OCI-LY1 (cell line): ENCODE results near the gene KCNJ4.

ENCODE experiments used
- H2AFZ ChIP-seq: fragments of 200-600 bp; sonication (generic), shearing (Covaris generic); 2 replicates; pipeline ENCODE4 v1.6.0; 2014; ENCODE audit warnings: antibody characterized with exemption, mild to moderate bottlenecking, low read length
- H3F3A ChIP-seq: fragments of 200-600 bp; sonication (generic), shearing (Covaris generic); 2 replicates; pipeline ENCODE4 v1.6.0; 2014; ENCODE audit warnings: mild to moderate bottlenecking, antibody characterized with exemption, low read length, moderate library complexity; ENCODE audit not compliant: insufficient read depth
- H3K27ac ChIP-seq: fragments of 200-600 bp; sonication (generic); 2 replicates; pipeline ENCODE4 v1.5.1; 2014; ENCODE audit warnings: low read length, mixed run types, mild to moderate bottlenecking, low read depth; ENCODE audit not compliant: poor library complexity, severe bottlenecking
- H3K27me3 ChIP-seq: fragments of 200-600 bp; sonication (generic); 2 replicates; pipeline ENCODE4 v1.6.0; 2014; ENCODE audit warnings: antibody characterized with exemption, mild to moderate bottlenecking, low read length, moderate library complexity; ENCODE audit not compliant: insufficient read depth
- H3K36me3 ChIP-seq: fragments of 200-600 bp; sonication (generic); 2 replicates; pipeline ENCODE4 v1.6.1; 2014; ENCODE audit warnings: mild to moderate bottlenecking, antibody characterized with exemption, low read length, moderate library complexity, mixed read lengths; ENCODE audit not compliant: insufficient read depth
- H3K4me1 ChIP-seq: fragments of 200-600 bp; sonication (generic); 2 replicates; pipeline ENCODE4 v1.5.1; 2014; ENCODE audit warnings: mild to moderate bottlenecking, low read length, moderate library complexity; ENCODE audit not compliant: insufficient read depth, severe bottlenecking
- H3K4me2 ChIP-seq: fragments of 200-600 bp; sonication (generic), shearing (Covaris generic); 2 replicates; pipeline ENCODE4 v1.6.1; 2014; ENCODE audit warnings: low read length
- H3K4me3 ChIP-seq: fragments of 200-600 bp; sonication (generic); 2 replicates; pipeline ENCODE4 v1.5.1; 2014; ENCODE audit warnings: low read length, low read depth, mild to moderate bottlenecking, mixed read lengths; ENCODE audit not compliant: poor library complexity, severe bottlenecking
- H3K79me2 ChIP-seq: fragments of 200-600 bp; shearing (Covaris generic); 2 replicates; pipeline ENCODE4 v1.6.1; 2016; ENCODE audit warnings: mixed run types, low read length, mixed read lengths; ENCODE audit not compliant: insufficient read depth
- H3K9ac ChIP-seq: fragments of 200-600 bp; sonication (generic), shearing (Covaris generic); 2 replicates; pipeline ENCODE4 v1.6.1; 2014; ENCODE audit warnings: mild to moderate bottlenecking, low read length, mixed read lengths
- H3K9me2 ChIP-seq: fragments of 200-600 bp; sonication (generic), shearing (Covaris generic); 2 replicates; pipeline ENCODE4 v1.6.1; 2014; ENCODE audit warnings: low read depth, mild to moderate bottlenecking, low read length, mixed read lengths
- H3K9me3 ChIP-seq: fragments of 200-600 bp; shearing (Covaris generic); 2 replicates; pipeline ENCODE4 v1.6.1; 2014; ENCODE audit warnings: low read length, mixed read lengths
- H4K20me1 ChIP-seq: fragments of 200-600 bp; sonication (generic), shearing (Covaris generic); 2 replicates; pipeline ENCODE4 v1.6.0; 2016; ENCODE audit warnings: mild to moderate bottlenecking, low read length; ENCODE audit not compliant: insufficient read depth
- CTCF ChIP-seq: fragments of 200-600 bp; sonication (generic), shearing (Covaris generic); IDR thresholded peaks from 2 replicates; pipeline ENCODE4 v1.5.1; 2017; ENCODE audit warnings: mild to moderate bottlenecking, antibody characterized with exemption, low read length, moderate library complexity, mixed read lengths
- EZH2 ChIP-seq: fragments of 200-600 bp; sonication (generic), shearing (Covaris generic); IDR thresholded peaks from 2 replicates; pipeline ENCODE4 v1.8.0; 2017; ENCODE audit warnings: borderline replicate concordance, mixed run types, mild to moderate bottlenecking, antibody characterized with exemption, low read length, moderate library complexity, mixed read lengths

The KCNJ4 gene

GRCh38 chr22:38426628-38427027 is 28.4 kb downstream of the KCNJ4 start:
- Histone ChIP-seq H3K36me3 (no peaks in the 10 kb centered on the region), H3K9ac (no peak overlapping the region), H3K4me1 (no peaks in the 10 kb centered on the region), H3K27me3 (no peaks in the 10 kb centered on the region), H3K4me2 (no peak overlapping the region), H2AFZ (no peak overlapping the region), H3K4me3 (no peak overlapping the region), H3K9me2 (no peaks in the 10 kb centered on the region), H3K9me3 (no peaks in the 10 kb centered on the region), H4K20me1 (no peaks in the 10 kb centered on the region), H3K27ac (no peak overlapping the region), H3F3A (no peaks in the 10 kb centered on the region), H3K79me2 (no peaks in the 10 kb centered on the region)
- no peak for TF ChIP-seq CTCF
- TF ChIP-seq EZH2 = no peak

- Histone ChIP-seq H3K4me3 (no peak overlapping the region), H3K27me3 (no peaks in the 10 kb centered on the region), H2AFZ (no peak overlapping the region), H3K79me2 (no peaks in the 10 kb centered on the region), H4K20me1 (no peaks in the 10 kb centered on the region), H3K36me3 (no peaks in the 10 kb centered on the region), H3F3A (no peaks in the 10 kb centered on the region), H3K9ac (no peak overlapping the region), H3K4me1 (no peaks in the 10 kb centered on the region), H3K9me3 (no peaks in the 10 kb centered on the region), H3K27ac (no peak overlapping the region), H3K4me2 (no peak overlapping the region), H3K9me2 (no peaks in the 10 kb centered on the region)
- TF ChIP-seq CTCF = no peak
- TF ChIP-seq EZH2 = no peak
Observed at GRCh38 chr22:38424525-38425080, 30.4 kb downstream of the KCNJ4 start.

GRCh38 chr22:38423512-38424503 is 31.2 kb downstream of the KCNJ4 start:
- Histone ChIP-seq H3F3A (no peaks in the 10 kb centered on the region), H3K27me3 (0 out of 2 replicates have a peak, but pooled peaks cover 6% of the 10 kb centered on the region), H3K9ac (no peak overlapping the region), H3K4me1 (no peaks in the 10 kb centered on the region), H2AFZ (no peak overlapping the region), H3K4me3 (no peak overlapping the region), H3K9me3 (no peaks in the 10 kb centered on the region), H3K9me2 (no peaks in the 10 kb centered on the region), H3K36me3 (no peaks in the 10 kb centered on the region), H3K79me2 (no peaks in the 10 kb centered on the region), H3K4me2 (no peak overlapping the region), H3K27ac (no peak overlapping the region), H4K20me1 (no peaks in the 10 kb centered on the region)
- no peak for TF ChIP-seq CTCF
- TF ChIP-seq EZH2 = no peak
